Measurements from ENCODE around the gene TSC22D2.

DNA sequence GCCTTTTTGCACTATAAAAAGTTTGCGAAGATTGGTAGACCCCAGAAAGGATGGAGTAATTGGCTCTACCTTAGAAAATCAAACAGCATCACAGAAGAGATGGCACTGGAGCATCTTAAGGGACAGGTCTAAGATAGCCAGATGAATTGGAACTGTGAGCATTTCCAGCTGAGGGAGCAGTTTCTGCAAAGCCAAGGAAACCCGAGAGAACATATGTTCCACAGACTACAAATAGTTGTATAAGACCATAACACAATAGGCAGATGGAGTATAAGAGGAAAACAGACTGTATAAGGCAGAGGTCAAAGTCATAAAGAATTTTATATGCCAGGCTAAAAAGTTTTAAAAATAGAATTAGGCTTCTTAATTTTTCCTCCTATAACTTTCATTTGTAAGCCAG lies 46.0 kb downstream of the TSC22D2 start:
- no peak for TF ChIP-seq POLR2A (IDR thresholded peaks at IDR 0.05; ENCODE audit: low read depth, low read length)
- no peak for TF ChIP-seq MYC (IDR thresholded peaks at IDR 0.05; ENCODE audit: low read depth, low read length)
- TF ChIP-seq CTCF (IDR thresholded peaks at IDR 0.05; ENCODE audit: extremely low read depth in 1 of 2, insufficient read depth in 1 of 2, low read depth in 1 of 2, low read length in 2 of 2), result no peak
- no peak for TF ChIP-seq EZH2 (IDR thresholded peaks at IDR 0.05; ENCODE audit: borderline replicate concordance, low read depth, low read length, severe bottlenecking)
- no peak for TF ChIP-seq POLR2AphosphoS5 (IDR thresholded peaks at IDR 0.05; ENCODE audit: insufficient read depth, low read depth, low read length)
- no peak for TF ChIP-seq FOS (IDR thresholded peaks at IDR 0.05; ENCODE audit: borderline replicate concordance, insufficient read depth, low read length)

Measured in endothelial cell of umbilical vein (primary cell).